GM19035 (cell line): ENCODE measurements around the gene PPP1R7.
"Not testable (repeated sequence)": the region's sequence is repeated elsewhere in the genome, so short reads cannot be mapped to it uniquely, and the experiment has no call there.

Source experiments
- ATAC-seq: cut with Tn5 transposase; IDR thresholded peaks from one replicate; pipeline ENCODE4 v1.9.1; 2021; ENCODE audit not compliant: unreplicated experiment

PPP1R7 gene, protein sequence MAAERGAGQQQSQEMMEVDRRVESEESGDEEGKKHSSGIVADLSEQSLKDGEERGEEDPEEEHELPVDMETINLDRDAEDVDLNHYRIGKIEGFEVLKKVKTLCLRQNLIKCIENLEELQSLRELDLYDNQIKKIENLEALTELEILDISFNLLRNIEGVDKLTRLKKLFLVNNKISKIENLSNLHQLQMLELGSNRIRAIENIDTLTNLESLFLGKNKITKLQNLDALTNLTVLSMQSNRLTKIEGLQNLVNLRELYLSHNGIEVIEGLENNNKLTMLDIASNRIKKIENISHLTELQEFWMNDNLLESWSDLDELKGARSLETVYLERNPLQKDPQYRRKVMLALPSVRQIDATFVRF

DNA sequence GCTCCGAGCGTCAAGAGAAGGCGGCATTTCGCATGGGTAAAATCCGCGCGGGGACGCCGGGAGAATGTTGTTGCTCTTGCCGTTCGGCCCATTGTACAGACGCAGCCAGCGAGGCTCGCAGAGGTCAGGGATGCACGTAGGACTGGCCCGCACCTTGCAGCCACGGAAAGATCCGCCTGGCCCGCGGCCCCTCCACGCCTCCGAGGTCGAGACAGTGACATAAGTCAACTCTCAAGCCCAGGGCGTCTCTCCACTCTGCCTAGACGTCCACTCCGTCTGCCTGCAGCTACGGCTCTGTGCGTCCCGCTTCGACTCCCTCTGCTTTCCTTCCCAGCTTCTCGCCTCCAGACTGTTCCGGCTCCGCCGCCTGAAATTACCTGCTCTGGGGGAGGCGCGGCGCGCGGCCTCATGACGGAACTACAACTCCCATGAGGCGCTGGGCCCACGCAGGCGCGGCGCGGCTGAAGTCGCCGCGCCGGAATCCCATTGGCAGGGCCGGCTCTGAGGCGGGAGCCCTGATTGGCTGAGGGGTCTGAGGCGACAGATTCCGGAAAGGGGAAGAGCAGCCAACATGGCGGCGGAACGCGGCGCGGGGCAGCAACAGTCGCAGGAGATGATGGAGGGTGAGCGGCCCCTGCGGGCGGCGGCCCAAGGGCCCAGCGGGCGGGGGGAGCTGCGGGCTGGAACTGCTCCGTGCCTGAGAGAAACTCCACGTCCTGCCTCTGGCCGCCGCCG lies at the start of gene PPP1R7:
PPP1R7 (plus strand) TSS at position 543 of the 735 bp plus-strand sequence; CDS start at position 572, 29 bp downstream.
- ATAC-seq, result peak; percentile 76

DNA sequence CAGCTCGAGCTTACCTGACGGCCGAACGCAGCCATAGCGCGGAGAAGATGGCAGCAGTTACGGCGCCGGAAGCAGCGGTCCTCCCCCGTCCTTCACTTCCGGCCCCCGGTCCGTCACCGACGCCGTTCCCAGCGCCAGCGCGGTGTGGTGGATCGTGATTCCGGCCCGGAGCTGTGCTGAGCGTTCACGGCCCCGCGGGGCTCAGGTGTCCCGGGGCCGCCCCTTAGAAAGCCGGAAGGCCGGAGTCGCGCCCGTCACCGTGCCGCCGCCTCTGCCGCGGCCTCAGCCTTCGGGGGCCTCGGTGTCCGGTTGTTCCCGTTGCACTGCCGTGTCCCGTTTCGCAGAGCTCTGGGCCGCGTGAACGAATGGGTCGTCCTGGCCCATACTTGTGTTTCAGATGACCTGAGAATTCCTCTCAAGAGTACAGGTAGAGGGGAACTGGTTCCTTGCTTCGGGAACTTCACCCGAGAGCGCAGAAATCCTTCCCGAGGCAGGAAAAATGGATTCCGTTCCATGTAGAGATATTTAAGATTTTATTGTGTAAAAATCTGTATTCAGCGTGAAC lies 47.9 kb upstream of the PPP1R7 start, which contains the start of gene MTERF4:
MTERF4 (minus strand) TSS at position 49 of the 565 bp plus-strand sequence; CDS start at position 35, 14 bp downstream.
- ATAC-seq, result peak; percentile 88

DNA sequence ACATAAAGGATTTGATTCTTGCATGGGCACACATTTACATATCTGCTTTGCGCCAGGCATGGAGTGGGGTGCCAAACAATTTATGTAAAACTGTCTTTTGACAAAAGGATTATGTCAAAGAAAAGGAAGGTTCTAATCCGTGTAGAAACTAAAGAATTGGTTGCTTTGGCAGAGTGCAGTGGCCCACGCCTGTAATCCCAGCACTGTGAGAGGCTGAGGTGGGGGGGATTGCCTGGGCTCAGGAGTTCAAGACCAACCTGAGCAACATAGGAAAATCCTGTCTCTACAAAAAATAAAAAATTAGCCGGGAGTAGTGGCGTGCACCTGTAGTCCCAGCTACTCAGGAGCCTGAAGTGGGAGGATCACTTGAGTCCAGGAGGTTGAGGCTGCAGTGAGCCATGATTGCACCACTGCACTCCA lies 47.1 kb upstream of the PPP1R7 start:
- no peak for ATAC-seq

DNA sequence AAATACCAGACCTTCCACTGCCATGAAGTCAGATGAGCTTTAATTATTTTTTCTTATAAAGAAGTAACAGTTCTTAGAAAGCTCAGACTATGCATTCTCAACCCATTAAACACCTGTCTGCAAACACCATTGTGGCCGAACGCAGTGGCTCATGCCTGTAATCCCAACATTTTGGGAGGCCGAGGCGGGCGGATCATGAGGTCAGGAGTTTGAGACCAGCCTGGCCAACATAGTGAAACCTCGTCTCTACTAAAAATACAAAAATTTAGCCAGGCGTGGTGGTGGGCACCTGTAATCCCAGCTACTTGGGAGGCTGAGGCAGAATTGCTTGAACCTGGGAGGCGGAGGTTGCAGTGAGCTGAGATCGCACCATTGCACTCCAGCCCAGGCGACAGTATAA lies 45.7 kb upstream of the PPP1R7 start:
- not testable (repeated sequence) for ATAC-seq

DNA sequence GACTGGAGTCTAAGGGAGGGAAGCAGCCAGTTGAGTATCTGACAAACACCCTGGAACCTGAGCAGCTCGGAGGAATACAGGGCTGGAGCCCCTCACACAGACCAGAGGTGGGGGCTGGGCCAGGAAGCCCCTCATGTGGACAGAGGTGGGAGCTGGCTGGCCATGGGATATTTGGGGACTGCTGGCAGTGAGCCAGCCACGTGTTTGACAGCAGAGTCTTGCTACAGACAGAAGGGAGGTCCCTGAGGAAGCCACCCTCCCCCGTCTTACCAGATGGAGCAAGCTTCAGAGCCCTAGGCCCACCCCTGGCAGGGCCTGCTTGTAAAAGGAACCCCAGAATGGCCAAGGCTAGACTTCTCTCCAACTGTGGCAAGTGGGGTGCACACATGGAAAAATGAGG lies 44.6 kb upstream of the PPP1R7 start:
- no peak for ATAC-seq

DNA sequence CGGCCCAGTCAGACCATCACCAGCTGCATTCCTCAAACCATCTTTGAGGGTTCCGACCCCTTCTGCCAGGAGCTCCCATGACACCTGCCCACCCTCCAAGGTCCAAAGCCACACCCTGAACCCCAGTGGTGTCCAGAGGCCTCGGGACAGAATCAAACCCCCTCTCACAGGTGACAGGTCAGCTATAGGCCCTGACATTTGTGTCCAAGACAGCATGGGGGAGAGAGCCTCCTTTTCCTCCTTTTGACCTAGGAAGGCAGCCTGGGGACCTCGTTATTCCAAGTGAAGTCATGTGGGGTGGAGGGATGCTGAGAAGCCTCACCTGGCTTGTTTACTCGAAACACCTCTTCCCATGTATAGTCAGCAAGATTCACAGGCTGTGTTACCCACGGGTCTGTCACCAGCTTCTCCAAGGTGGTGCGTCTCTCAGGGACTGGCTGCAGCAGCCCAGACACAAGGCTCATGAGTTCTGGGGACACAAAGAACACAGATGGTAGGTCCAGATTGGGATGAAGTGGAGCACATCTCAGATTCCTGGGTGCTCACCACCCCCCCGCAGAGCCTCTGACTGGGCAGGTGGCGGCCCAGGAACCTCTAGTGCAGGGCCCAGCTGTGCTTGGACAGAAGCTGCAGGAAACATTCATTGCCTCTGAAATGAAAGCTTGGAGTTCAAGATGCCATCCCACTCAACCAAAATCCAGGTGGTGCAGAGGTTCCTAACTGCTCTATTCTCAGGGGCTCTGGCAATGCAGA lies 43.1 kb upstream of the PPP1R7 start:
- ATAC-seq, result no peak

DNA sequence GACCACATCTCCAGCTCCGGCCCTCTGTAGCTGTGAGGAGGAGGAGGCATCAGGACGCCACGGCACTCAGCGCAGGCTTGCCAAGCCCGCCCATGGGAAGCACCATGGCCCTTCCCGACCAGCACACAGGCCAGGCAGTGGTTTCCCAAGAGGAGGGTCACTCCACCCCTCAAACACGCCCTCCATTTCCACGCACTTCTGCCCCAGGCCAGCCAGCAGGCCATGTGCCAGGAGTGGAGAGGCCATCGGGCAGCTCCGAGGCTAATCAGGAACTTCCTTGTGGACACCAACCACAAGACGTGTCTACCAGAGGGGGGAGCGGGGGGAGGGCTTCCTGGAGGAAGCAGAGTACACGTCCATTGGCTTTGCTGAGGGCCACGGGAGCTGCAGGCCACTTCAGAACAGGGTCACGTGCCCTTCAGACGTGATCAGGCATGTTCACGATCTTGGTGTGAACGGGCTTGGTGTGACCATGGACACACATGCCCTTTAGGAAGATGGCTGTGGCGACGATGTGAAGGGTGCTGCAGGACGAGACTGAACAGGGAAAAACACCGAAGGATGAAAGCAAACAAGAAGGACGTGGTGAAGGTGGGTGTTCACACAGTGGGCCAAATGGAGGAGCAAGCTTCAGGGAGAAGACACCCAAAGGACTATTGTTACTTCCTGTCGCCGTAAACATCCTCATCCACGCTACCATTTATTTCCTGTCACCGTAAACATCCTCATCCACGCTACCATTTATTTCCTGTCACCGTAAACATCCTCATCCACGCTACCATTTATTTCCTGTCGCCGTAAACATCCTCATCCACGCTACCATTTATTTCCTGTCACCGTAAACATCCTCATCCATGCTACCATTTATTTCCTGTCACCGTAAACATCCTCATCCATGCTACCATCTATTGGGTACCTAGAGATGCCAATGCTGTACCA lies 41.7 kb upstream of the PPP1R7 start:
- ATAC-seq, result no peak

DNA sequence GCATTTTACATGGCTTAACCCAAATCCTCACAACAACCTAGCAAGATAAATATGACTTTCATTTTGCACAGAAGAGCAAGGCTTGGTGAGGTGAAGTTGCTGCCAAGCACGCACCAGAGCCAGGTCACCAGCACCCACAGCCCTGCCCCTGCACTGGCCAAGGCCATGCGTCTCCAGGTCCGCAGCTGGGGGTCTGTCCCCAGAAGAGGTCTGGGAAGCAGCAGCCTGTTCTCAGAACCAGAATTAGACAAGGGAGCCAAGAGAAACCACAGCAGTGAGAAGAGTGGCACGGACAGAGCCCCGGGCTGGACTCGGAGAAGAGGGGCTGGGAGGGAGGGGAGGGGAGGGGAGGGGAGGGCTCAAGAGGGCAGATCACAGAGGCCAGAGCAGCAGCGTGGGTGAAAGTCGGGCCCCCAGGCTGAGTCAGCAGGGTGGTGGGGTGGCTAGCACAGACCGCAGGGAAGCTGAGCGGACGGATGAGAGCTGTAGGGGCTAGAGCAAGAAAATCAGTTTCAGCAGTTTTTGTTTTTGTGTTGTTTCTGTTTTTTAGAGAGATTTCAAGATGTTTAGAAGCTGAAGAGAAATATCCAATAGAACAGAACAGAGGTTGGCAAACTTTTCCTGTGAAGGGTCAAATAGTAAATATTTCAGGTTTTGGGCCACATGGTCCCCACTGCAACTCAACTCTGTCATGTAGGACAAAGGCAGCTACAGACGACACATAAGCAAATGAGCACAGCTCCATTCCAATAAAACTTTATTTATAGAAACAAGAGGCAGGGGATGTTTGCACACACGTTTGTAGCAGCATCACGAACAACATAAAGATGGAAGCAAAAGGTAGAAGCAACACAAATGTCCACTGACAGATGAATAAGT lies 40.8 kb upstream of the PPP1R7 start:
- no peak for ATAC-seq

DNA sequence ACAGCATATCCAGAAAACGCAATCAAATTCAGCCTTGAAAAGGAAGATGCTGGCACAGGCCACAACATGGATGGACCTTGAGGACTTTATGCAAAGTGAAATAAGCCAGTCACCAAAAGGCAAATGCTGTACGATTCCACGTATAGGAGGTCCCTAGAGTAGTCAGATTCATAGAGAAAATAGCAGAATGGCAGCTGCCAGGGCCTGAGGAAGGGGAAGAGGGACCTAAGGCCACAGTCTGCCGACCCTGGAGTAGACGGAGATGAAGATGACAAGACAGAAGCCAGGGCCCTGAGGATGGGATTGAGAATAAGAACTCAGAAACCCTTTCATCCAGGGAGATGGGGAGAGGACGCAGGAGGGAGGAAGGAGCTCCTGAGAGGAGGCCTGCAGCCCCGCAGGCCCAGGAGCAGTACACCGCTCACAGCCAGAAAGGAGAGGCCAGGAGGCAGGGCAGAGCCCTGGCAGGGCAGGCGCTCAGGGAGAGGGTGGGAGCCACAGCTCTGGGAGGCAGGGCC lies 40.1 kb upstream of the PPP1R7 start:
- ATAC-seq, result no peak

DNA sequence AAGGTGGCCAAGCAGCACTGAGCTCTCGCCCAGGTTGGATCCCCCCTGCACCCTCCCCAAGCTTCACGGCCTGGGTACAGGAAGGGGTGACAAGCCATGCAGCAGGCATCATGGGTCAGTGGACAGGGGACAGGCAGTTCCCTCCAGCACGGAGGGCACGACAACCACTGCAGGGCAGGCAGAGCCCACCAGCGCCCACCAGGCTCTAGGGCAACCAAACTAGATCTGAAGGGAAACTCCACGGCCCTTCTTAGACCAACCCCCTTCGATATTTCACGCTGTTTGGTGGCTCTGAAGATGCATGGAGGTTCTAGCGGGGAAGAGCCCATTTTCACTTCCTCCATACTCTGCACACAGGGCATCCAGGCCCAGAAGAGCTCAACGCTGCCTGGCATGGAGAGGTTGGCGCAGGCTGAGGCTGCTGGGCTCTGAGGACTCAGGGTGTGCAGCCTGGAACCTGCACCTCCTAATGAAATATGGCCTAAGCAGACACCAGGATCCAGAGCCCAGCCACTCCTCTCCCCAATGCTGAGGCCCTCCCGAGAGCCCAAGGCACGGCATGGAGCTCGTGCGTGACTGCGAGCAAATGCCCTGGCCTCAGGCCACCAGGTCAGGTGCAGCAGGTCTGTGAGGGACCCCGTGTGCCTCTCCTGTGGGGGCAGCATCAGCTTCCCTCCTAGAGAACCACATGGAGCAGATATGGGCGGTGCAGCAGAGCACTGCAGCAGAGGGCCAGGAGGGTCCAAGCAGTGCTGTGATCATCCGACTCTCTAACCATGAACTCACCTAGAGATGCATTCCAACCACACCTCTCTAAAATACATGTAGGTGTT lies 39.4 kb upstream of the PPP1R7 start:
- no peak for ATAC-seq

DNA sequence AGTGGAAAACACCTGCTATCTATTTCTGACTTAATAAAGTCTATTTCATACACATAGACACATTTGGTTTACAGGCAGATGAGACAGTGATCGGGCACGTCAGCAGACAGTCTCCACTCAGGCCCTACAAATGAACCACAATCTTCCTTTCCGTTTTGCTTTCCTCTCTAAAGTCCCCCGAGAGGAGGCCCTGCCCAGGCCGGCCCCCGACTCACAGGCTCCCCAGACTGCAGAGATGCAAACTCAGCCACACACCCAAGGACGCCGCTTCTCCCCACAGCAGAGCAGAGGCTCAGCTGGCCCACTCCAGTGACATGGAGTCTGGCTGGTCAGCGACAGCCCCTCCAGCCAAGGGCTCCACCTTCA lies 38.8 kb upstream of the PPP1R7 start:
- no peak for ATAC-seq

DNA sequence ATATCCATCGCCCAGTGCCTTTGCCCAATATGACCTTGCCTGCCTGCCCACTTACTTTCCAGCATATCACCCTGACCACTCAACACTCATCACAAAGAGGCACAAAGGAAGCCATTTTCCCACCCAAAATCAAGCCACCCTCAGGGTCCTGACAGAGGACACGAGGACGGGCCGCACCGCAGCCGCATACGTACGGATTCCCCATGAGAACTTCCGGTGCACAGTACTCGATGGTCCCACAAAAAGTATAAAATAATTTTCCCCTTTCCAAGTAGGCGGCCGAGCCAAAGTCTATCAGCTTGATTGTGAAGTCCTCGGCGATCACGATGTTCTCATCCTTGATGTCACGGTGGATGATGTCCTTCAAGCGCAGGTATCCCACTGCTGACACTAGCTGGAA lies 38.2 kb upstream of the PPP1R7 start:
- ATAC-seq, result no peak

DNA sequence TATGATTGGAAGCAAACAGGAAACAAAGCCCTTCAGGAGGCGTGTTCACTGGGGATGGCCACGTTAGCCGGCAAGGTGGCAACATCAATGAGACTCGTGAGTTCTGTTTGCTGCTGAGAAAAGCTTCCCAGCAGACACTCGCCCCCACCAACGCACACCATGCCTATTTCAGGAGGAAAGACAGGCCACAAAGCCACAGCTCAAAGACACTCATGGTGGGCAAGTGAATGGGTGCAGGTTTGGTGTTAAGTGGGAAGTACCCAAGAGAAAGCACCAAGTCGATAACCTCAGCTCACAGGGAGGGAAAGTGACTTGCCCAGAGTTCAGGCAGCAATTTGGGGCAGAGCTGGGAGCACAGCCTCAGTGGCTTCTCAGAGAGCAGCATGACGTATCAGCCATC lies 37.7 kb upstream of the PPP1R7 start:
- no peak for ATAC-seq

DNA sequence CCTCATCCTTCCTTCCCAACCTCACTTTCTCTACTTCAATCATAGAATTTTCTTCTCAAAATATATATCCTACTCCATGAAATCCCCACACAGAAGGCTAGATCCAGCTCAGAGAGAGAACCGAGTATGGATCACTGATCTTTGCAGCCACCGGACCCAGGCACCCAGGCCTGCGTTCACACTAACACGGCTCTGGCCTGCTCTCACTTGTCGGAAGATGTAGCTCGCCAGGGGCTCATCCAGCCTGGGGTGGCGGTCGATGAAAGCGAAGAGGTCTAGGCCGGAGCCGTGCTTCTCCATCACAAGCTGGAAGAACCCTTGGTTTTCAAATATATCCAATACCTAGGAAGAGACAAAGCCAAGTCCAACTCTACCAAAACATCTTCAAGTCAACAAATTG lies 35.4 kb upstream of the PPP1R7 start:
- ATAC-seq, result no peak

DNA sequence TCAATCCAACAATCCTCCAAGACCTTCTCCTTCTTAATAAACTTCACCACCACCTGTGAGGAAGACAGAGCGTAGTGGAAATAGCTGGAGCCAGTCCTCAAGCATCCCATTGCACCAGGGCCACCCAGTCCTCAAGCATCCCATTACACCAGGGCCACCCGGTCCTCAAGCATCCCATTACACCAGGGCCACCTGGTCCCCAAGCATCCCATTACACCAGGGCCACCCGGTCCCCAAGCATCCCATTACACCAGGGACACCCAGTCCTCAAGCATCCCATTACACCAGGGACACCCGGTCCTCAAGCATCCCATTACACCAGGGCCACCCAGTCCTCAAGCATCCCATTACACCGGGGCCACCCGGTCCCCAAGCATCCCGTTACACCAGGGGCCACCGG lies 34.9 kb upstream of the PPP1R7 start:
- no peak for ATAC-seq

DNA sequence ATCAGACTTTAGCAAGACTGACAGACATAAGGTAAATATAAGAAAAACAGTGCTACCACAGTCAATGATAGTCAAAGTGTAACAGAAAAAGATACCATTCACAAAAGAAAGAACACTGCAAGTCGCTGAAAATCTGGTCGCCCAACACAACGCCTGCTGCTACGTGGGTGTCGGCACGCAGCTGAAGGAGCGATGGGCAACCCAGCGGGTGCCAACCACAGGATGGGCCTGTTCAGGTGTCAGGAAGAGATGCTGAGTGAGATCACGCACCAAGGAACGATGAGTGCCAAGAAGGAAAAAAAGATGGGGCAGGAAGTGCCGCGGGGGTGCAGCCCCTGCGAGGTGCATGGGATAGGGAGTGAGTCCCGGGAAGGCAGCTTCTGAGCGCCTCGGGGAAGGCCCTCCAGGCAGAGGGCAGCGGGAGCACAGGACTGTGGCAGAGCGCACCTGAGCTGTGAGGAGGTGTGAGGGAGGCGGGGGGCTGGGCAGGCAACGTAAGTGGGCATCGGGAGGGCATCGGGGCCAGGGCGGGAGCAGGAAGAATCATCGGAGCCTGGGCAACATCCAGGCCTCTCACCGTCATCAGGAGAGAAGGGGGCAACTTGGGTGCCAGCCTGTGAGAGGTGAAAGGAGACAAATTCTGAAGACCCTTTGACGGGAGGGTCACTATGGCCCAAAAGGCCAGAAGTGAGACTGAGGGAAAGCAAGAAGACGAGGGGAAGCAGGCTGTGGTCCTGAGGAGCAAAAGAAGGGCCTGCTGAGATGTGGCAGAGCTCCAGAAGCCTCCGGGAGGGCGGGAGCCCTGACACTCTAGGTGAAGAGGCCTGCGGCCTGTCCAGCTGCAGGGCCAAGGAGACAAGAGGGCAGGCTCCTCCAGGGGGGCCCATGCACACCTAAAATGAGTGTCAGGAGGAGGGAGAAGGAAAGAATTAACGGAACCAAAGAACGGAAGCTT lies 33.4 kb upstream of the PPP1R7 start:
- ATAC-seq, result no peak
